Keratinocyte (primary cell): ENCODE data around the gene TOX2.

Experiments
- EZH2 ChIP-seq: IDR thresholded peaks from one replicate; pipeline ENCODE4 v1.6.1; 2012; ENCODE audit warnings: inconsistent platforms, mild to moderate bottlenecking, low read length, moderate library complexity
- TF ChIP-seq, protein P1 (sequence below), 3 experiments: IDR thresholded peaks in 1 of 3; conservative IDR thresholded peaks in 1 of 3; optimal IDR thresholded peaks in 1 of 3; 2 replicates in 2 of 3; 3 replicates in 1 of 3; pipeline versions ENCODE3 to v1.5.1; 2011; ENCODE audit warnings: low read length in 3 of 3, mild to moderate bottlenecking in 3 of 3, moderate library complexity in 2 of 3, control low read depth in 1 of 3, inconsistent platforms in 1 of 3; ENCODE audit not compliant: insufficient read depth in 2 of 3; ENCODE audit errors: extremely low read depth in 1 of 3

DNA sequence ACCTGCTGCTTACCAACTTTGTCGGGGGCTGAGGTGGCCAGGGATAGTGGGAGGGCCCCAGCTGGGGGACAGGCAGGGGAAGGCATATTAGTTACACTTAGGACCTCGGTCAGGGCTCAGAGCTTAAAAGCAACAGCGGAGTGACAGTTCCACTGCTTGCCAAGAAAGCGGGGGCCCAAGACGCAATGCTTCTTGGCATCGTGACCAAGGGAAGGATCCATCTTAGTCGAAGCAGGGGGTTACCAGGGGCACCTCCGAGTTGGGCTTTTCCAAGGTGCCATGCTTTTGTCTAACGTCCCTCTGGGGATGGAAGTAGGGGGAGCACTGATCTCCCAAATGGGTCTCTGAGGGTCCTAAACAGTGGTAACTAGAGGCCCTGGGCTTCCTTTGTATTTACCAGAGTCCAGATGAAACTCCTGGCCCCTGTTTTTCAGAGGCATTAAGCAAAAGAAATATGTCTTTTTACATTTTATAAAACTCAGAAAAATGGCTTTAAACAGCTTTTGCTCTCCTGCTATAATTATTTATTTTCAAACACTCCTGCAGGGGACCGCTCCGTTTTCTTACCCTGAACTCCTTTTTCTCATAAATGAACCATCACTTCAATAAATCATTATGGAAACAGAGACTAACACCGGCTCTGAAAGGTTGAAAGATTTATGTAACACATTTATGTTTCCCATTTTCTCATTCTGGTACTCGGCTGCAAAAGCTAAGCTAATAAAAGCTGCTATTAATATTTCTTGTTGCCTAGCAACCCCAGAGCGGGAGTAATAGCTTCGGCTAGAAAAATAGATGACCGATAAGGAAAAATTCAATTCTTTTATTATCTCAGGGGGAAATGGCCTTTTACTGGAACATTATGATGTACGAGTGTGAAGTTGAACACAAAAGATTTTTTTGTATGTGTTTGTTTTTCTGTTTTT is 100.4 kb downstream of the TOX2 start:
- TF ChIP-seq, protein P1, sequence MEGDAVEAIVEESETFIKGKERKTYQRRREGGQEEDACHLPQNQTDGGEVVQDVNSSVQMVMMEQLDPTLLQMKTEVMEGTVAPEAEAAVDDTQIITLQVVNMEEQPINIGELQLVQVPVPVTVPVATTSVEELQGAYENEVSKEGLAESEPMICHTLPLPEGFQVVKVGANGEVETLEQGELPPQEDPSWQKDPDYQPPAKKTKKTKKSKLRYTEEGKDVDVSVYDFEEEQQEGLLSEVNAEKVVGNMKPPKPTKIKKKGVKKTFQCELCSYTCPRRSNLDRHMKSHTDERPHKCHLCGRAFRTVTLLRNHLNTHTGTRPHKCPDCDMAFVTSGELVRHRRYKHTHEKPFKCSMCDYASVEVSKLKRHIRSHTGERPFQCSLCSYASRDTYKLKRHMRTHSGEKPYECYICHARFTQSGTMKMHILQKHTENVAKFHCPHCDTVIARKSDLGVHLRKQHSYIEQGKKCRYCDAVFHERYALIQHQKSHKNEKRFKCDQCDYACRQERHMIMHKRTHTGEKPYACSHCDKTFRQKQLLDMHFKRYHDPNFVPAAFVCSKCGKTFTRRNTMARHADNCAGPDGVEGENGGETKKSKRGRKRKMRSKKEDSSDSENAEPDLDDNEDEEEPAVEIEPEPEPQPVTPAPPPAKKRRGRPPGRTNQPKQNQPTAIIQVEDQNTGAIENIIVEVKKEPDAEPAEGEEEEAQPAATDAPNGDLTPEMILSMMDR (optimal IDR thresholded peaks at IDR 0.05 in 1 of 3, IDR thresholded peaks at IDR 0.05 in 1 of 3, conservative IDR thresholded peaks at IDR 0.05 in 1 of 3; ENCODE audit: extremely low read depth in 1 of 3, insufficient read depth in 2 of 3, low read length in 3 of 3): no peak
- TF ChIP-seq EZH2: no peak
